ENCODE measurements around the gene KRT2. TPM values are rescaled to one million over a fixed set of nuclear protein-coding genes. Genes with fewer than 3 reads are reported as not detected.

Gene KRT2
- total RNA-seq, 1 experiment from 2014 or later: not detected

DNA sequence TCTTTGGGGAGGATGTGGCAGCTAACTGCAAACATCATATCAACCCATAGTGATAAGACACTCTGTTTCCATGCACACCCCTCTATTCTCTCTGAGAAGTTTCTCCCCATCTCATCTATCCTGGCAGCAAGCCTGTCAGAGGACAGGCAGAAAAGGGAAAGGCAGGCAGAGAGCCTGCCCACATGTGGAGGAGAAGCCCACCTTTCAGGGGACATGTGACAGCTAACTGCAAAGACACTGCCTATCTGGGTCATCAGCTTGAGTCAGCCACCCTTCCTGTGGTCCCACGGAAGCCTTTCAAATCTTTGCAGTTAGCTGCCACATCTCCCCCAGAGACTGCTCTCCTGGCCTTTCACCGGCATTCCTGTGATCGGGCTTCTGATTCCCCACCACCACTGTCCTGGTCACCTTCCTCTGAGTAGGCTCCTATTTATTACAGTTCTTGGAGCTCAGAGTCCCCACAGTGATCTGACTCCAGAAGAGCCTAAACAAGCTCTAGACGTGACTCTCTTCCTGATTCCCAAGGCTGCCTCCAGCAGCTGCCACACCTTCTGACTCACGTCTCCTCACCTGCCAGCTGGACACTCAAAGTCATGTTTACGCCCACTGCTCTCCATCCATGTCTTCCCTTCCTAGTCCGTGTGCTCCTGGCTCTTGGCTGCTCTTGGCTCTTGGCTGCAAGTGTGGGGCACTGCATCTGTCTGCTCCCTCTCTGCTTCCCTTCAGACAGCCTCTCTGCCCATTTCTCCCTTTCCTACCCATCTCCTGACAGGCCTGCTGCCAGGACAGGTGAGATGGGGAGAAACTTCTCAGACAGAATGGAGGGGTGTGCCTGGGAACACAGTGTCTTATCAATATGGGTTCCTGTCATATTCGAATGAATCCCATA, 35.7 kb upstream of the KRT2 start (continued):
- TF ChIP-seq, protein P1, sequence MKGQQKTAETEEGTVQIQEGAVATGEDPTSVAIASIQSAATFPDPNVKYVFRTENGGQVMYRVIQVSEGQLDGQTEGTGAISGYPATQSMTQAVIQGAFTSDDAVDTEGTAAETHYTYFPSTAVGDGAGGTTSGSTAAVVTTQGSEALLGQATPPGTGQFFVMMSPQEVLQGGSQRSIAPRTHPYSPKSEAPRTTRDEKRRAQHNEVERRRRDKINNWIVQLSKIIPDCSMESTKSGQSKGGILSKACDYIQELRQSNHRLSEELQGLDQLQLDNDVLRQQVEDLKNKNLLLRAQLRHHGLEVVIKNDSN (CRISPR knock-in tag; IDR thresholded peaks at IDR 0.05): no peak
- TF ChIP-seq IRF2 (CRISPR knock-in tag; IDR thresholded peaks at IDR 0.05; ENCODE audit: borderline replicate concordance, low read depth) (no peak), ZNF138 (CRISPR knock-in tag; conservative IDR thresholded peaks at IDR 0.05) (no peak), ZNF121 (CRISPR knock-in tag; IDR thresholded peaks at IDR 0.05) (no peak), JAZF1 (CRISPR knock-in tag; IDR thresholded peaks at IDR 0.05) (no peak)
- TF ChIP-seq, protein P2, sequence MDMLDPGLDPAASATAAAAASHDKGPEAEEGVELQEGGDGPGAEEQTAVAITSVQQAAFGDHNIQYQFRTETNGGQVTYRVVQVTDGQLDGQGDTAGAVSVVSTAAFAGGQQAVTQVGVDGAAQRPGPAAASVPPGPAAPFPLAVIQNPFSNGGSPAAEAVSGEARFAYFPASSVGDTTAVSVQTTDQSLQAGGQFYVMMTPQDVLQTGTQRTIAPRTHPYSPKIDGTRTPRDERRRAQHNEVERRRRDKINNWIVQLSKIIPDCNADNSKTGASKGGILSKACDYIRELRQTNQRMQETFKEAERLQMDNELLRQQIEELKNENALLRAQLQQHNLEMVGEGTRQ (CRISPR knock-in tag; IDR thresholded peaks at IDR 0.05): no peak
- TF ChIP-seq, protein P3, sequence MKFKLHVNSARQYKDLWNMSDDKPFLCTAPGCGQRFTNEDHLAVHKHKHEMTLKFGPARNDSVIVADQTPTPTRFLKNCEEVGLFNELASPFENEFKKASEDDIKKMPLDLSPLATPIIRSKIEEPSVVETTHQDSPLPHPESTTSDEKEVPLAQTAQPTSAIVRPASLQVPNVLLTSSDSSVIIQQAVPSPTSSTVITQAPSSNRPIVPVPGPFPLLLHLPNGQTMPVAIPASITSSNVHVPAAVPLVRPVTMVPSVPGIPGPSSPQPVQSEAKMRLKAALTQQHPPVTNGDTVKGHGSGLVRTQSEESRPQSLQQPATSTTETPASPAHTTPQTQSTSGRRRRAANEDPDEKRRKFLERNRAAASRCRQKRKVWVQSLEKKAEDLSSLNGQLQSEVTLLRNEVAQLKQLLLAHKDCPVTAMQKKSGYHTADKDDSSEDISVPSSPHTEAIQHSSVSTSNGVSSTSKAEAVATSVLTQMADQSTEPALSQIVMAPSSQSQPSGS (CRISPR knock-in tag; IDR thresholded peaks at IDR 0.05; ENCODE audit: borderline replicate concordance, low read depth): no peak

- ATAC-seq (no peak), DNase-seq (ENCODE audit: low spot score) (no peak)
- Mint-ChIP-seq H3K9me3 (no peaks in the 10 kb centered on the region), H3K36me3 (no peaks in the 10 kb centered on the region), H3K4me3 (no peak overlapping the region), H3K27me3 (ENCODE audit: low read depth) (peaks cover 37% of the 10 kb centered on the region), H3K4me1 (peaks cover 15% of the 10 kb centered on the region), H3K27ac (no peak overlapping the region)
- TF ChIP-seq SMAD3 (CRISPR knock-in tag; IDR thresholded peaks at IDR 0.05; ENCODE audit: borderline replicate concordance) (no peak), OVOL2 (CRISPR knock-in tag; IDR thresholded peaks at IDR 0.05; ENCODE audit: borderline replicate concordance) (no peak), ZNF138 (CRISPR knock-in tag; conservative IDR thresholded peaks at IDR 0.05) (no peak), FOXK1 (CRISPR knock-in tag; IDR thresholded peaks at IDR 0.05) (no peak)
- TF ChIP-seq, protein P4, sequence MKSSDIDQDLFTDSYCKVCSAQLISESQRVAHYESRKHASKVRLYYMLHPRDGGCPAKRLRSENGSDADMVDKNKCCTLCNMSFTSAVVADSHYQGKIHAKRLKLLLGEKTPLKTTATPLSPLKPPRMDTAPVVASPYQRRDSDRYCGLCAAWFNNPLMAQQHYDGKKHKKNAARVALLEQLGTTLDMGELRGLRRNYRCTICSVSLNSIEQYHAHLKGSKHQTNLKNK (CRISPR knock-in tag; IDR thresholded peaks at IDR 0.05): no peak
- POLR2A ChIA-PET: no interaction called here
- CTCF ChIA-PET: interaction anchor here (0.7 to 7.1 kb wide), 3 partner anchors 179 to 193 kb away, joined by 3 to 64 read pairs (median 4); no protein-coding TSS in a partner anchor
These were observed 34.9 kb upstream of the KRT2 start for GRCh38 chr12:52686756-52687487.

DNA sequence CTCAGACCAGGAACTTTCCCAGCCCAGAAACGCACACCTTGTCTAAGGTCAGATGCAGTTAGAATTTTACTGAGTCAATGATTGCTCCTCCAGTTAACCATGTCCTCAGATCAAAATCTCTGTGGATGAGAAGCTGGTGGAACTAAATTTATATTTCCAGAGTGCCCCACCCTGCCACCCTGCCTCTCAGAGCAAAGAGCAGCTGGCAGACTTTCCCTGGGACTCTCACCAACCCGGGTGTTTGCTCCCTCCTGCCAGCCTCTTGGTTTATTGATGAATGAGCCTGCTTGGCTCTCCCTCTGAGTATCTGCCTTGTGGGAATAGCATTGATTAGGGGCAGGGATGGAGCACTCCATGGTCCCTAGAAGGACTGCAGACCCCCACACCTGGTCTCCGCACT, 34.1 kb upstream of the KRT2 start:
- H3K4me3 Mint-ChIP-seq: no peak overlapping the region
- ATAC-seq: no peak
- H3K9me3 Mint-ChIP-seq: no peaks in the 10 kb centered on the region
- no peaks in the 10 kb centered on the region for H3K36me3 Mint-ChIP-seq
- TF ChIP-seq ATF3 (CRISPR knock-in tag; conservative IDR thresholded peaks at IDR 0.05) (no peak), ZNF232 (CRISPR knock-in tag; IDR thresholded peaks at IDR 0.05) (no peak), TCF7 (CRISPR knock-in tag; IDR thresholded peaks at IDR 0.05; ENCODE audit: low read depth) (no peak), FOXK1 (CRISPR knock-in tag; IDR thresholded peaks at IDR 0.05) (no peak)
- ChIA-PET POLR2A (interaction anchor here (0.7 kb wide), 1 partner anchor 13 kb away, joined by 3 read pairs; no protein-coding TSS in a partner anchor), CTCF (interaction anchor here (0.9 to 1.9 kb wide), 5 partner anchors 29 to 284 kb away, joined by 3 to 6 read pairs (median 3); no protein-coding TSS in a partner anchor)
- peaks cover 8% of the 10 kb centered on the region for H3K4me1 Mint-ChIP-seq
- peaks cover 28% of the 10 kb centered on the region for H3K27me3 Mint-ChIP-seq (ENCODE audit: low read depth)
- DNase-seq (ENCODE audit: low spot score): no peak
- no peak overlapping the region for H3K27ac Mint-ChIP-seq
